Melanocyte of skin (primary cell): Measurements from ENCODE around the gene NPDC1. TPM values are rescaled to one million over a fixed set of nuclear protein-coding genes. Genes with fewer than 3 reads are reported as not detected.

Source experiments
- small RNA-seq, 2 donors: library from RNA; depleted of rRNA; stranded (forward); fragments of <200 nt; gene quantifications; one replicate each; pipeline ENCODE3, GENCODE V24; 2012
- total RNA-seq, 2 donors: library from RNA; depleted of rRNA; stranded (reverse); fragments of >200 nt; gene quantifications; 2 replicates each; pipeline ENCODE4 v1.2.3, GENCODE V29; 2012

The NPDC1 gene, protein sequence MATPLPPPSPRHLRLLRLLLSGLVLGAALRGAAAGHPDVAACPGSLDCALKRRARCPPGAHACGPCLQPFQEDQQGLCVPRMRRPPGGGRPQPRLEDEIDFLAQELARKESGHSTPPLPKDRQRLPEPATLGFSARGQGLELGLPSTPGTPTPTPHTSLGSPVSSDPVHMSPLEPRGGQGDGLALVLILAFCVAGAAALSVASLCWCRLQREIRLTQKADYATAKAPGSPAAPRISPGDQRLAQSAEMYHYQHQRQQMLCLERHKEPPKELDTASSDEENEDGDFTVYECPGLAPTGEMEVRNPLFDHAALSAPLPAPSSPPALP
- 1 to 10 TPM; 4.8 to 5.7 TPM for total RNA-seq

DNA sequence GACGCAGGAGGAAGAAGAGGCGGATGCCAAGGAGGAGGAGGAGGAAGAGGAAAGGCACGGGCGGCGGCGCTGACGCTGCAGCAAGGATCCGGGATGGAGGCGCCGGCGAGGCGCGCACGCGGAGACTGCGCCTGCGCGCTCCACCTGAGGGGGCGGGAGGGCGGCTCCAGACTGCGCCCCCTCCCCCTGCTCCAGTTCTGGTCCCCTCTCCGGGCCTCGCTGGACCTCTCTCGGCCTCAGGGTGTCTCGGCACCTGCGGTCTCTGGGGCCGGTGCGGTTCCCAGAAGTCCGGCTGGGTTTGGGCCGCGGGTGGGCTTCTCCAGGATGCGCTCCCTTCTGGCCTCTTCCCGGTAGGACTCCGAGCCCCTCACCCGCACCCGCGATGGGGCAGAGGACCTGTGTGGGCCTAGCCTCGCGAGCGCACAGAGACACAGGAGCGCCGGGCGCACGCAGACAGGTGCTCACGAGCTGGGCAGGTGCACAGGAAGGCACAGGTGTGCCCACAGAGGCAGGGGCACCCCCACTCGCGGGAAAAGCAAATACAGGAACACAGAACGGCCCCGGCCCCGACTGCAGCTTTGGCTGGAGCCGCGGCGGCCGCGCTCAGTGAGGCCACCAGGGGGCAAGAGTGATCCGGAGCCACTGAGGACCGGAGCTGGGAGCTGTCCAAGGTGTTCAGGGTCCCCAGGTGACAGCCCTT, at the start of gene NPDC1:
Gene NPDC1 (minus strand): TSS at position 90 of the 700 bp plus-strand sequence. CDS start 188 bp downstream, outside the sequence.

DNA sequence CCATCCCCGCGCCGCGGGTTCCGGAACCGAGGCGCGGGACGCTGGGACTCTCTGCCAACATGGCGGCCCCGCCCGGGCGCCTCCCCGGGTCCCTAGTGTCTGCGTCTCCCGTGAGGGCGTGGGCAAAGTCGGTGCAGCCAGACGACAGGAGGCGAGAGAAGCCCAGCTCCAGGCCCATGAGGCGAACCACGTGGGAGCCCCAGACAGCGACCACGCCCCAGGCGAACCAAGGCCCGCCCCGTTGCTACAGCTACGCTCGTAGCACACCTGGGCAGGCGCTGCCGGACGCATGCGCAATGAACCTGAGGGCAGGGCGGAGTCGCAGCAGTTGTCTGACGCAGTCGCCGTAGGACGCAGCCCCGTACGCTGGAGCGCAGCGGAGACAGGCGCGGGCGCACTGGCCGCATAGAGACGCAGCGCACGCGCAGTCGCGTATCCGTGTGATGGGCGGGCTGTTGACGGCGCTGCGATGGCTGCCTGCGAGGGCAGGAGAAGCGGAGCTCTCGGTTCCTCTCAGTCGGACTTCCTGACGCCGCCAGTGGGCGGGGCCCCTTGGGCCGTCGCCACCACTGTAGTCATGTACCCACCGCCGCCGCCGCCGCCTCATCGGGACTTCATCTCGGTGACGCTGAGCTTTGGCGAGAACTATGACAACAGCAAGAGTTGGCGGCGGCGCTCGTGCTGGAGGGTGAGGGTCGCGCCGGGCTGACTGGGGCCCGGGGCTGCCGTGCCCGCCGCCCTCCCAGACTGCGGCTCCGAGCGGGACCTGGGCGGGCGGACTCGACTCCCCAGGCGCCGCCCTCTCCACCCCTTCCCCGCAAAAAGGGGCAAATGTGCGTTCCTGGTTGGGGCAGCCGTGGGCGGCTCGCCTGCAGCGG, 40.8 kb upstream of the NPDC1 start, which contains the start of gene MAN1B1:
Gene MAN1B1 (plus strand): TSS at position 455 of the 878 bp plus-strand sequence. CDS start 15 bp downstream, at position 470.

DNA sequence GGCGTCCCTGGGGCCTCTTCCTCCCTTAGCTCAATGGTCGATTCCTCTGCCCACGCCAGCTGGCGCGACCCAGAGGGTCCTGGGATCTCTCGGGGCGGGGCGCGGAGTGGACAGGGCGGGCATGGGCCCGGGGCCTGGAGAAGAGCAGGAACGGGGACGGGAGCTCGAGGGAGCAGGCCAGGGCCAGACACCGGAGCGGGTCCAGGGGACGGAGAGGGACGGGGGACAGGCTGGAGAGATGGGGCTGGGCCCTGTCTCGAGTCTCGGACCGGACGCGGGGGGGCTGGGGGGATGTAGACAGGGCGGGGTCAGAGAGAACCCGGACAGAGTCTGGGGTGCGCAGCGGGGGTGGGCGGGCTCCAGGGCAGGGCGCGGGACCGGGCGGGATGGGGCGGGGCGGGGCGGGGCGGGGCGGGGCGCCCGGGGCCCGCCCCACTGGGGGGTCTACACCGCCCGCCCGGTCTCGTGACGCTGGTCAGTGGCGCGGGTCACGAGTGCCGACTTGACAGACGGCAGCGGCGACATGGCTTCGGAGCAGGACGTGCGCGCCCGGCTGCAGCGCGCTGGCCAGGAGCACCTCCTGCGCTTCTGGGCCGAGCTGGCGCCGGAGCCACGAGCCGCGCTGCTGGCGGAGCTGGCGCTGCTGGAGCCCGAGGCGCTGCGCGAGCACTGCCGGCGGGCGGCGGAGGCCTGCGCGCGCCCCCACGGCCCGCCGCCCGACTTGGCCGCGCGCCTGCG, 31.2 kb upstream of the NPDC1 start, which contains the start of gene UAP1L1:
Gene UAP1L1 (plus strand): TSS at position 508 of the 738 bp plus-strand sequence. CDS start 16 bp downstream, at position 524.

DNA sequence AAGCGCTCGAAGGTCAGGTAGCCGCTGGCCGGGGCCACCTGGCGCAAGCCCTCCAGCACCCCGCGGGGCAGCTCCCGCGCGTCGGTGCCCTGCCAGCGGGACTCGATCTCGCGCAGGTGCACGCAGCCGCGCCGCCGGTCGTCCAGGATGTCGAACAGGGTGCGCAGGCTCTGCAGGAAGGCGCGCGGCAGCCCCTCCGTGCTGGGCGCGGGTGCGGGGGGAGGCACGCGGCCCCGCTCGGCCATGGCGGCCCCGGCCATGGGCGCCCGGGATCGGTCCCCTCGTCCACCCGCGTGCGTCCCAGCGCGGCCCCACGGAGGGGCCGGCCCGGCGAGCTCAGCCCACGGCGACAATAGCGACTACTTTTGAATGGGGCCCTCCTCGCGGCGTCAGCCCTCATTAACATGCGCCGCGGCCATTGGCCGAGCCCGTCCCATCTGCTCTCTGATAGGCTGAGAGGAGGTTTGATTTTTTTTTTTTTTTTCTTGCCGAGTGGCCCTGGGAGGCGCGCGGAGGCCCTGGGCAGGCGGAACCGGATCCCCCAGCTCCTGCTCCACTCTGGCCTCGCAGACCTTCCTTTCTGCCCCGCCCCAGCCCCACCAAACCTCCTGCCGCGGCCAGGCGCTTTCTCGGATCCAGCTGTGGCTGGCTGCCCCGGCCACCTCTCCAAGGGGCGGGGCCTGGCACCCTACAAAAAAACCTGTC, 24.4 kb upstream of the NPDC1 start, which contains the start of gene SAPCD2:
Gene SAPCD2 (minus strand): TSS at position 357 of the 705 bp plus-strand sequence. CDS start 97 bp downstream, at position 260.

DNA sequence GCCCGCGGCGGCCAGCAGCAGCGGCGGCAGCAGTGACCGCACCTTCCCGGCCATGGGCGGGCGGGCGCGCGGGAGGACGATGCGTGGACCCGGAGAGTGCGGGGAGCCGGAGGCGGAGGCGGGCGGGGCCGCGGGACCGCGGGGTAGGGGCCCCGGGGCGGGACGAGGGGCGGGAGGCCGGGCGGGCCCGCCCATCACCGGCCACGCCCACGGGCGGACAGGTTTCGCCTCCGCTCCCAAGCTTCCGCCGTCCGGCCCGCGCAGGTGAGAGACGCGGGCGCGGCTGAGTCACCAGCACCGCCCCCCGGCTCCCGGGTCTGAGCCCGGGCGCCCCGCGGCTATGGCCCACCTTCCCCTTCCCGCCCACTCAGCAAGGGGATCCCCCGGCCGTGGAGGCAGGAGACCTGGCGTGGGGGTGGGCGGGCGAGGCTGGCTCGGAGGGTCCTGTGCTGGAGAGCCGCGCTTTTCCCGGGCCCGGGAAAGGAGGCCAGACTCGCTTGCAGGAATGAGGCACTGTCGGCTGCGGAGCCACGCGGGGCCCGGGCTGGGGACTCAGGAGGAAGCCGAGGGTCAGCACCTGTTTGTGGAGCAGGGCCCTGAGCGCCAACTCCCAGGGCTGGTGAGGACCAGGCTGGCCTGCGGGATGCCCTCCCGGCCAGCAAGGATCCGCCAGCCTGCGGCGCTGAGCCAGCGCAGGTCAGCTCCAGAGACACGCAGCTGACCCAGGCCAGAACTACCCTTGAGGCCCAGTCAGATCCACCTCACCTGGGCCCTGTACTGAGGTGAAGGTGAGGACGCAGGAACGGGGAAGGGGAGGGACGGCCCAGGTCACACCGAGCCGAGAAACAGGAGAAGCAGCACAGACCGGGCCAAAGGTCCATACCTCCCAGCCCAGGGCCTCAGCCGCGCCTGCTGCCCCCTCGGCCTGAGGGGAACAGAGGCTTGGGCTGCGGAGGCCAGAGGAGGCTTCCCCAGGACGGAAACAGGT, 8.3 kb upstream of the NPDC1 start, which contains the start of gene ENTPD2:
Gene ENTPD2 (minus strand): TSS at position 118 of the 988 bp plus-strand sequence. CDS start 64 bp downstream, at position 54.

DNA sequence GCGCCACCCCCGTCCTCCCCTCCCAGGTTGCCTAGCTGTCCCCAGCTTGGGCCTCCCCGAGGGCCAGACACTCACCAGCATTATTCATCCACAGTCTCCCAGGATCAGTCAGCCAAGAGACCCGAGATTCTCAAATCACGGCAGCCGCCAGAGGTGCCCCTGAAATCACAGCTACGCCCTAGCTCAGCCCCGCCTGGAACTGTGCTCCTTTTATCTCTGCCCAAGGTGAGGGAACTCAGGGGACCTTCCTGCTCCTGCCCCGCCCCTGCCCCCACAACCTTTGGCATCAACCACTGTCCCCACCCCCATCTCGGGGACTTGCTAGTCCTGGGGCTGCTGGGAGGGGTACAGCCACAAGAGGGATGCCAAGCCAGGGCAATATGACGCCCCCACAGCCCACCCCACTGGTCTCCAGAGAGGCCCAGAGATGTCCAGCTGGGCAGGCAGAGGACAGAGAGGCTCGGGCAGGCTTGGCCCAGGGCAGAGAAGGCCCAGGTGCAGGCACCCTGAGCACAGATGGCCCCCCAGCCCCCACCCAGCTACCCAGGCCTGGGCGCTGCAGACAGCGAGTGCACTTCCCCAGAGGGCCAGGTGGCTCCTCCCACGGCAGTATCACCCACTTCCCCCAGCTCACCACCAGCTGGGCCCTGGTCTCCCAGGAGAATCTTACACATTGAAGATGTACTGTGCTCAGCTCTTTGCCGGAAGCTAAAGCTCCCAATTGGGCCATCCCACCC, 13.9 kb downstream of the NPDC1 start, which contains the start of gene FUT7:
Gene FUT7 (minus strand): TSS at position 185 of the 737 bp plus-strand sequence. CDS start 97 bp downstream, at position 88.

DNA sequence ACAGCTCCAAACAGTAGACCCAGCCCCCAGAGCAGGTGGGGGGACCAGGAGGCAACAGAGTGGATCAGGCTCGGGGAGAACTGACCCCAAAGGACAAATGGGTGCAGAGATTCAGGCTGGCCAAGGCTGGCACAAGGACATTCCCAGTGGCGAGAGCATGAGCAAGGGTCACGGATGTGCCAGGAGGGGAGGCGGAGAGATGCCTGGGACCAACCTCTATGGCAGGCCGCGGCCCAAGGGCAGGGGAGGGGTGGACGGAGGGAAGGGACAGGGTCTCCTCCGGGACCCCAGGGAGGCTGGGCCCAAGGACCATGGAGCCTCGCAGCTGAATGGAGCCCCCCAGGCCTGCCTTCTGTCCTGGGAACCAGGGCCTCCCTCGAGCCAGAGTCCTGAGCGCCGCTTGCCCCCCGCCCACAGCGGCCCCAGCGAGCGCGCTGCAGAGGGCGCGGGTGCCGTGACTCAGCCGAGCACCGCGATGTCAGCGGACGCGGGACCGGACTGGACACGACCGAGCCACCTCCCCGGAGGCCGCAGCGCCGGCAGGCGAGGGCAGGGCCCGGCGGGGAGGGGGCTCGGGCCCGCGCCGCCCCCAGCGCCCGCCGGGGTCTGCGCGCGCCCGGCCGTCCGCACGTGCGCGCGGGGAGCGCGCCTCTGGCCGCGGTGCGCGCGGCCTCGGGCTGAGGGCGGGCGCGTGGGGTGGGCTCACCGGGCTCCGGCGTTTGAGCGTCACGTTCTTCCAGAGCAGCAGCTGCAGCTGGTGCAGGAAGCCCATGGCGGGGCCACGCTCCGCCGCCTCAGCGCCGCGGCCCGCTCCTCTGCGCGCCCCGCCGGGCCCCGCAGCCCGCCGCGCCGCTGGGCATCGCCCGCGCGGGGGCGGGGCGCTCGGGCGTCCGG, 18.4 kb downstream of the NPDC1 start, which contains the start of gene ABCA2:
Gene ABCA2 (minus strand): TSS at position 869 of the 894 bp plus-strand sequence. CDS start 97 bp downstream, at position 772.

DNA sequence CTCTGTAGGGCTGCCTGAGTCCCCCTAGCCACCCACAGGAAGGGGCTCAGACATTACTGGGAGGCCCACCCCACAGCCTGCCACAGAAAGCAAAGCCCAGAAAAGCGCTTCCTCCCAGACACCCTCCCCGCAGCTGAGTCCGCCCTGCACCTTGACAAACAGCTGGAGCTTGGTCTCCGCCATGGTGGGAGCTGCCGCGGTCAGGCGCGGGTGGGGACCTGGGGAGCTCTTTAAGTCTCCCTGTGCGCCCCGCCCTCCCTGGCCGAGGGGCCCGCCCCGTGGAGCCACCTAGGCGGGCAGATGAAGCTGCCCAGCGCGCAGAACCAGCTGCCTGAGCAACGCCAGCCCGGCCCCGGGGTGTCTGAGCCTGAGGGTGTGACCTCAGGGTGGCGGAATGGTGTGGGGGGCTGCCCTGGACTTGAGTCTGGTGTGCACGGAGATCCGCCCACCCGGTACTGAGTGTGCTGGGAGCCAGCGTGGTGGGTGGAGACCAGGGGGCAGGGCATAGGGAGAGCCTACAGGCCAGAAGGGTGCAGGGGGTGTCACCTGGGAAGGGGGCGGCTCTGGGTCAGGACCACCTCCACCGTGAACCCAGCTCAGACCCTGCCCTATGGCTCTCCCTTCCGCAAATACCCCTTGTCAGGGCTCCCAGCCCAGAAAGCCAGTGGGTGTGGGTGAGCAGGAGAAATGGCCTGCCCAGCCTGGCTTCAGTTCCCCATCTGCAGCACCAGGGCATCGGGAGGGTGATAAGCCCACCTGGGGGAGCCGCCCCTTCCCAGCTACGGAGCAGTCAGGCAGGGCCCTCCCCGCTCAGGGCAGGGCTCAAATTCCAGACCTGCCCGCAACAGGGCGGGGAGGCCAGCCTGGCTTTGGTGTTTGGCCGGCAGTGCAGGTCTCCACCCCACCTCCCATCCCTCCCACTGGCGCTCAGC, 49.4 kb downstream of the NPDC1 start, which contains the start of gene CLIC3:
Gene CLIC3 (minus strand): TSS at position 208 of the 932 bp plus-strand sequence. CDS start 25 bp downstream, at position 183.

DNA sequence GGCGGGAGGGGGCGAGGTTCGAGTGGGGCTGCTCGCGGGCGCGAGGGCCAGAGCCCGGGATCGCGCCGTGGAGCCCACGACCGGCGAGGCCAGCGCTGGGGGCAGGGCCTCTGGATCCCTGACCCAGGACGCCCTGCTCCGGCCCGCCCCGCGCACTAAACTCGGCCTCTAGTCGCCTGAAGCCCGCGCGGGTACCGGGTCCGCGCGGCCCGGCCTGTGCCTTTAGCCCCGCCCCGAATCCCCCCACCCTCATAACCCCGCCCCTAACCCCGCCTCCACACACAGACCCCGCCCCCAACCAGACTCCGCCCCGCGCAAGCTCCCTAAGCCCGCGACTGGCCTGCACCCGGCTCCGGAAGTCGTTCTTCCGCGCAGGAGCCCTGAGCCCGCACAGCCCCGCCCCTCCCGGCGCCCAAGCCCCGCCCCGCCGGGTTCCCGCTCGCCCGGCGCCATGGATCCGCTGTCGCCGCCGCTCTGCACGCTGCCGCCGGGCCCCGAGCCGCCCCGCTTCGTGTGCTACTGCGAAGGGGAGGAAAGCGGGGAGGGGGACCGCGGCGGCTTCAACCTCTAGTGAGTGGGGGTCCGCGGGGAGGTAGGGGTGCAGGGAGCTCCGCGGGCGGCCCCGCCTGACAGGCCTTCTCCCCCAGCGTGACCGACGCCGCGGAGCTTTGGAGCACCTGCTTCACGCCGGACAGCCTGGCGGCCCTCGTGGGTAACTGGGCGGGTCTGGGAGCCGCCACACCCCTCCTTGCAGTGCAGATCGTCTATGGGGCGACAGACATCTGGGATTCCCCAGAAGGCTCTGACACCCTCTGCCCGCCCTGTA, 53.8 kb downstream of the NPDC1 start, which contains the start of gene PAXX:
Gene PAXX (plus strand): TSS at position 430 of the 826 bp plus-strand sequence. CDS start 22 bp downstream, at position 452.

Small RNAs within 50 kb of the gene (small RNA-seq; reads per million reads assigned to genes)
- gene RF00153 = 0 reads per million in 2 donors

Other genes with a start within 250 kb of the NPDC1 start
- gene CCDC183, start 249.8 kb downstream of the NPDC1 start, total RNA-seq = under 1 TPM; 0.67 to 0.69 TPM
- gene RABL6, start 238.2 kb downstream of the NPDC1 start, total RNA-seq = 100 to 1,000 TPM in 1 of 2 donors, 10 to 100 TPM in 1; 84.3 to 100 TPM
- under 1 TPM; 0.33 to 0.34 TPM for gene AJM1, start 203.7 kb downstream of the NPDC1 start, total RNA-seq
- 10 to 100 TPM; 40.0 to 51.6 TPM for gene PHPT1, start 196.8 kb downstream of the NPDC1 start, total RNA-seq
- gene MAMDC4, start 193.8 kb downstream of the NPDC1 start, total RNA-seq = under 1 TPM; 0.67 to 0.69 TPM
- gene EDF1, start 179.9 kb downstream of the NPDC1 start, total RNA-seq = 100 to 1,000 TPM; 181 to 217 TPM
- gene TRAF2, start 159.7 kb downstream of the NPDC1 start, total RNA-seq = 10 to 100 TPM; 18.9 to 27.3 TPM
- gene FBXW5, start 101.4 kb downstream of the NPDC1 start, total RNA-seq = 100 to 1,000 TPM; 140 to 142 TPM
- under 1 TPM in 1 of 2 donors, not detected in 1; under 0.01 TPM for gene C8G, start 100.9 kb downstream of the NPDC1 start, total RNA-seq
- gene LCN12, start 93.9 kb downstream of the NPDC1 start, total RNA-seq = not detected
- gene PTGDS, start 68.7 kb downstream of the NPDC1 start, total RNA-seq = not detected
- not detected for gene LCNL1, start 63.2 kb downstream of the NPDC1 start, total RNA-seq
- 10 to 100 TPM; 15.1 to 20.6 TPM for gene PAXX, start 53.8 kb downstream of the NPDC1 start, total RNA-seq
- not detected for gene CLIC3, start 49.6 kb downstream of the NPDC1 start, total RNA-seq
- gene ABCA2, start 17.9 kb downstream of the NPDC1 start, total RNA-seq = 10 to 100 TPM in 1 of 2 donors, 1 to 10 TPM in 1; 6.0 to 15.5 TPM
- gene FUT7, start 14.1 kb downstream of the NPDC1 start, total RNA-seq = not detected
- not detected for gene ENTPD2, start 7.9 kb upstream of the NPDC1 start, total RNA-seq
- 10 to 100 TPM in 1 of 2 donors, 1 to 10 TPM in 1; 5.5 to 12.0 TPM for gene SAPCD2, start 24.4 kb upstream of the NPDC1 start, total RNA-seq
- 10 to 100 TPM; 27.0 to 34.4 TPM for gene UAP1L1, start 31.3 kb upstream of the NPDC1 start, total RNA-seq
- 10 to 100 TPM; 44.3 to 55.7 TPM for gene MAN1B1, start 40.8 kb upstream of the NPDC1 start, total RNA-seq
- 100 to 1,000 TPM in 1 of 2 donors, 10 to 100 TPM in 1; 90.9 to 110 TPM for gene DPP7, start 68.6 kb upstream of the NPDC1 start, total RNA-seq
- gene GRIN1, start 93.0 kb upstream of the NPDC1 start, total RNA-seq = not detected
- not detected for gene LRRC26, start 123.9 kb upstream of the NPDC1 start, total RNA-seq
- not detected for gene TMEM210, start 125.9 kb upstream of the NPDC1 start, total RNA-seq
- gene ANAPC2, start 142.4 kb upstream of the NPDC1 start, total RNA-seq = 10 to 100 TPM; 20.6 to 25.6 TPM
- 100 to 1,000 TPM in 1 of 2 donors, 10 to 100 TPM in 1; 70.2 to 109 TPM for gene SSNA1, start 142.5 kb upstream of the NPDC1 start, total RNA-seq
- gene TPRN, start 154.6 kb upstream of the NPDC1 start, total RNA-seq = 10 to 100 TPM in 1 of 2 donors, 1 to 10 TPM in 1; 7.7 to 12.7 TPM
- 10 to 100 TPM; 34.1 to 43.6 TPM for gene TMEM203, start 159.5 kb upstream of the NPDC1 start, total RNA-seq
- gene NDOR1, start 159.5 kb upstream of the NPDC1 start, total RNA-seq = 10 to 100 TPM; 12.4 to 16.0 TPM
- not detected for gene RNF208, start 176.1 kb upstream of the NPDC1 start, total RNA-seq
- under 1 TPM; 0.67 to 0.69 TPM for gene CYSRT1, start 179.0 kb upstream of the NPDC1 start, total RNA-seq
- gene RNF224, start 181.3 kb upstream of the NPDC1 start, total RNA-seq = under 1 TPM in 1 of 2 donors, not detected in 1; under 0.01 TPM
- gene SLC34A3, start 184.7 kb upstream of the NPDC1 start, total RNA-seq = not detected
- gene TUBB4B, start 195.1 kb upstream of the NPDC1 start, total RNA-seq = 100 to 1,000 TPM; 123 to 528 TPM
- not detected for gene STPG3, start 205.1 kb upstream of the NPDC1 start, total RNA-seq
- gene NELFB, start 209.2 kb upstream of the NPDC1 start, total RNA-seq = 10 to 100 TPM; 42.3 to 56.9 TPM
- 10 to 100 TPM in 1 of 2 donors, 1 to 10 TPM in 1; 1.7 to 11.3 TPM for gene TOR4A, start 231.5 kb upstream of the NPDC1 start, total RNA-seq